Gastroesophageal sphincter (tissue), 3 donors: ENCODE results near the gene C14orf93.
A peak's percentile ranks its signal among the peaks of the same experiment; 100 is the strongest.

Experiments used
- EP300 ChIP-seq: sonication (generic); formaldehyde crosslinking; IDR thresholded peaks from one replicate; pipeline ENCODE4 v1.6.1; 2017; ENCODE audit warnings: antibody characterized with exemption, mild to moderate bottlenecking
- TF ChIP-seq, protein P1 (sequence below), 4 experiments: fragments of 200-600 bp in 2 of 4; fragments of 450-650 bp in 2 of 4; sonication (generic) in 1 of 4; IDR thresholded peaks; one replicate each; pipeline ENCODE4 v1.5.1; 2017 to 2019; ENCODE audit warnings: antibody characterized with exemption in 4 of 4, mild to moderate bottlenecking in 2 of 4, moderate library complexity in 2 of 4

DNA sequence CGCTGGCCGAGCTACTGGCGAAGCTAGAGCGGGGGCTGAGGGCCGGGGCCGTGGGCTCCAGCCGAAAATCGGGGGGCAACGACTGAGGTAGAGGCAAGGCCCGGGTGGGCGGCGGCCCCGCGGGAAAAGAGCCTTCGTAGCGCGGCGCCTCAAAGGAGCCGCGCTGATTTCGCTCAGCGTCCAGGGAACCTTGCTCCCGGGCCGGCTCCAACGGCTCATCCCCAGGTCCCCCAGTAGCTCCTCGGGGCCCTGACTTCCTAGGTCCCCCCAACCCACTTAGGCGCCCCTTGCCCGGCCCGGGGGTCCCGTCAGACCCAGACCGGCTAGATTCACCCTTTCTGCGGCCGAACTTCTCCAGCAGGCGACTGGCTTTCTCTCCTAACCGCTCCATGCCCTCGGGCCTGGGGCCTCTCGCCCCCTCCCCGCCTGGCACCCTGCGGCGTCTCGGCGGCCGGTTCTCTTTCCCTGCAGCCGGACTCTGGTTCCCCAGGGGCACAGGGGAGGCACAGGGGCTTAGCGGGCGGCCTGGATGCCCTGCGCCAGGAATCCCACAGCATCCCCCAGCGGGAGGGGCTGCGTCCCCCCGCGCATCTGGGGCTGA is 28.0 kb downstream of the C14orf93 start:
- TF ChIP-seq, protein P1, sequence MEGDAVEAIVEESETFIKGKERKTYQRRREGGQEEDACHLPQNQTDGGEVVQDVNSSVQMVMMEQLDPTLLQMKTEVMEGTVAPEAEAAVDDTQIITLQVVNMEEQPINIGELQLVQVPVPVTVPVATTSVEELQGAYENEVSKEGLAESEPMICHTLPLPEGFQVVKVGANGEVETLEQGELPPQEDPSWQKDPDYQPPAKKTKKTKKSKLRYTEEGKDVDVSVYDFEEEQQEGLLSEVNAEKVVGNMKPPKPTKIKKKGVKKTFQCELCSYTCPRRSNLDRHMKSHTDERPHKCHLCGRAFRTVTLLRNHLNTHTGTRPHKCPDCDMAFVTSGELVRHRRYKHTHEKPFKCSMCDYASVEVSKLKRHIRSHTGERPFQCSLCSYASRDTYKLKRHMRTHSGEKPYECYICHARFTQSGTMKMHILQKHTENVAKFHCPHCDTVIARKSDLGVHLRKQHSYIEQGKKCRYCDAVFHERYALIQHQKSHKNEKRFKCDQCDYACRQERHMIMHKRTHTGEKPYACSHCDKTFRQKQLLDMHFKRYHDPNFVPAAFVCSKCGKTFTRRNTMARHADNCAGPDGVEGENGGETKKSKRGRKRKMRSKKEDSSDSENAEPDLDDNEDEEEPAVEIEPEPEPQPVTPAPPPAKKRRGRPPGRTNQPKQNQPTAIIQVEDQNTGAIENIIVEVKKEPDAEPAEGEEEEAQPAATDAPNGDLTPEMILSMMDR (IDR thresholded peaks at IDR 0.05), result peak in 1 of 4 experiments; percentile 17
- TF ChIP-seq EP300, result no peak
